ENCODE data around the gene RCOR2.

Gene RCOR2

DNA sequence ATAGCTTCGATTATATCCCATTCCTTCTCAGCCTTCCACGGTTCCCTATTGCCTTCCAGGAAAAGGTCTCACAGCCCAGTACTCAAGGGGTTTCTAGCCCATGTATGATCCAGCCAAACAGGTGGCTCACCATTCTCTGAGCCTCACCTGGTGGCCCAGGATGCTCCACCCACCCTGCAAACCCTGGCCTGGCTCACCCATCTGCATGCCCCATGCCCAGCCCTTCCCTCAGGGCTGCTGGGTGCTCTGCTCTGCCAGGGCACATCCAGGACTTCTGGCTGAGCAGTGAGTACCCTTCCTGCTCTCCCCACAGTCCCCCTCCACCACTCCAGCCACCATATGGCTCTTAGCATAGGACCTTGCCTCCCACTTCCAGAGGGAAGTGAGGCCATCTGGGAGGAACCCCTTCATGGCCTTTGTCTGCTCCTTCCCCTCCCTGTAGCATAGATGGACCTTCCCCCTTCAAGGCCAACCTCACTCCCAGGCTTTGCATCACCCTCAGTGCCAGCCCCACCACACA lies 5.8 kb upstream of the RCOR2 start:
- no peak for DNase-seq

DNA sequence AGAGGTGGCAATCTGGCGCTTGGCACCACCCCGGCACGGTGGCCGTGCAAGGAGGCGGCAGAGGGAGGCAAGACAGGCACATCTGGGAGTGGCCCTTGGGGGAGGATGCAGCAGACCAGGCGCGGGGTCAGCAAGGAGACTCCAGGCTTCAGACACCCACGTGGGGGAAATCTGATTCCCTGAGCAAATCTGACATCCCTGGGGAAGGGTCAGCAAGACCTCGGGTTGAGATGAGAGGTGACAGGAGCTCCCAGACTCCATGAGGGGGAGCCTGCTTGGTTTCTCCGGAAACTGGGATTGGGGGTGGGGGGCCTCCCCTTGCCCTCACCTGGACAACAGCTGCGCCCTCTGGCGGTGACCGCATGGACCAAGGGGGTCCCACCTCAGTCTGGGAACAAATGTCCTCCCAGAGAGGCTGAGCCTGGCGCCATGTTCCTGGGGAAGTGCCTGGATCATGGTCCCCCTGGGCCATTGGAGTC lies 4.0 kb upstream of the RCOR2 start:
- peak; percentile 47 for DNase-seq

DNA sequence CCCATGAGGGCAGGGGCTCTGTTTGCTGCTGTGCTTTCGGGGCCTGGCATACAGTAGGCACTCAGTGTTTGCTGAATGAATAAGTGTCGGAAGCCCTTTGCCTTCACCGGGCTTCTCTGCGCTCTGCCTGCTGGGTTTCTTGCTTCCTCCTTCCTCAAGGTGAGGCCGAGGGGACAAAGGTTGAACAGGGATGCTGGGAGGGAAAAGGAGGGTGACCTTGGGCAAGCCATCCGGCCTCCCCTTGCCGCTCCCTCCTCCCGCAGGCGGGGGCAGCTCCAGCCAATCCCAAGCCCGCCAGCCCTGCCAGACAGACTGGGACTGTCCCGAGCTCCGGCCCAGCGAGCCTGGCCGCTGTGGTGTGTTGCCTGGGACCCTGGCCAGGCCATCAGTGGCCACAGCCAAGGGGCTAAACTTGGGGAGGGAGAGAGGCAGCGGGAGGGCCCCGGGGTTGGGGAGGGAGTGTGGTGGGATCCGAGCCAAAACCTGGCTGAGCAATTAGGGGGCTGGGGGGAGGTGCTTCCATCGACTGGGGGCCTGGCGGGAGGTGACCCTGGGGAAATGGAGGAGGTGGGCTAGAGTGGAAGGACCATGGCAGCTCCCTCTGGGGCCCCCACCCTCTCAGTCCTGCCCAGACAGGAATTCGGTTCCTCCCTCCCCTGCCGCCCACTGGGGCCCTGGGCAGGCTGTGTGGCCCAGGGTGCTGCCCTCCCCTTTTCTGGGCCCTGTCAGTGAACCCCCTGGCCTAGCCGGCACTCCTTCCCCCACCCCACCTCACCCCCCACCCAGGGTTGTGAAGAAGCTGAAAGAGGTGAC lies 3.4 kb upstream of the RCOR2 start:
- DNase-seq, result no peak

- no peak for DNase-seq
These were observed 2.5 kb upstream of the RCOR2 start for GRCh38 chr11:63919267-63920125.

GRCh38 chr11:63918507-63919191 lies 1.7 kb upstream of the RCOR2 start:
- DNase-seq, result no peak

- peak; percentile 24 for DNase-seq
These were observed 935 bp upstream of the RCOR2 start for GRCh38 chr11:63917692-63918506.

GRCh38 chr11:63915961-63916836 lies 765 bp downstream of the RCOR2 start:
- DNase-seq, result peak; percentile 46

DNA sequence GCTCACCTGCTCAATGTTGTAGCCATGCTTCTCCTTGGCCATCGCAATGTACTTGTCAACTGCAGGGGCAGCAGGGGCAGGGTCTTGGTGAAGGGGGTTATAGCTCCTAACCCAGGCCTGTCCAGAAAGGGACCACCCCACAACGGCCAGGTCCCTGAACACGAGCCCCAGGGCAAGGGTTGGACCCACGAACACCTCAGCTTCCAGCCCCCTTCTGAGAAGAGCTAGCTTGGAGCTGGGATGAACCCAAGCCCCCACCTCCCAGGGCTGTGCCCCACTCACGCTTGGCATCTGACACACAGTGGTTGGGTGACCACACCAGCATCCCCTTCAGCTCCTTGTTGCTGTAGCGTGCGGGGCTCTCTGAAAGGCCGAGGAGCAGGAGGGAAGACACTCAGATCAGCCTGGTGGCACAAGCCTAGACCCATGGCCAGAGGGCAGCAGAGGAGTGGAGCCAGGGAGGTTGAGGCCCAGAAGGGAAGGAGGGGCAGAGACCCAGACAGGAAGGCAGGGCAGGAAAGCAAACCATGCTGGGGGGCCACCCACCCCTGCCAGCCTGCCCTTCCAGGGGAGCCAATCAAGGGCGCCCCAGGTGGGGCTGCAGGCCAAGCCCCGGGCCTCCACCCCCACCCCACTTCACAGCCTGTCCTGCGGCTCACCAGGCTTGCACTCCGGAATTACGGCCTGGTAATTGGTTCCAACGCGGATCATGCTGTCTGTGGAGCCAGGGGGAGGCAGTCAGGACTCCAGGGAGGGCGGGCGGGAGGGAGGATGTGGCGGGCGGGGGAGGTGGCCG lies 1.9 kb downstream of the RCOR2 start:
- DNase-seq, result no peak

GRCh38 chr11:63913866-63914830 lies 2.8 kb downstream of the RCOR2 start:
- no peak for DNase-seq

DNA sequence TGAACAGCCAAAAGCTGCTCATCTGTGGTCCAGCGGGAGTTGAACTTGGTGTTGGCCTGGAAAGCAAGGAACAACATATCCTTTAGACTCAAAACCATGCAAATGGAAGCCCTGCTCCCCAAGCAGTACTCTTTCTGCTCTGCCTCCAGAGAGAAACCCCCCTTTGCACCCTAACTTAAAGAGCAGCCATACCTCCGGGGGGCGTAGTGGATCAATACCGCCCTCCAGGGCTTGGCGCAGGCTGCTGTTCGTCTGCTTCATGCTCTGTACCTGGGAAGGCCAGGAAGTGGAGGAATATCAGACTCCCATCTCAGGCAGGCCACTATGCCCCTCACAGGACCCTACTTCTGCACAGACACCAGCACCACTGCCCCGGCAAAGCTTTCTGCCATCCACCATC lies 4.3 kb downstream of the RCOR2 start:
- DNase-seq, result no peak

- no peak for DNase-seq
These were observed 5.1 kb downstream of the RCOR2 start for GRCh38 chr11:63911876-63912275.

DNA sequence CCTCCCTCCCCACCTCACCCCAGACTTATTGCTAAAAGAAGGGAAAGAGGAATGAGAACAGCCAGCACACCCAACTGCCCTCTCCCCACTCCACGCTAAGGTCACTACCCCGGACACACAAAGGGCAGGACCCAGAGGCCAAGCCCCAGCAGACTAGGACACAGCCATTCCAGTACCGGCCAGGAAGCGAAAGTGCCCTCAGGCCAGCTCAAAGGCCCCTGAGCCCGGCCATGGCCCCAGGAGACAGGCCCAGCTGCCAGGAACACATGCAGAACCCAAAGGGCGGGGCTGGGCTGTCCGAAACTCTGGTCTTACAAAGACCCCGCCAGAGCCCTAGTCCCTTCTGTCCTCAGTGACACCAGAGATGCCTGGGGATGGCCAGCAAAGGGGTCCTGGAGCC lies 5.5 kb downstream of the RCOR2 start:
- DNase-seq, result no peak

DNA sequence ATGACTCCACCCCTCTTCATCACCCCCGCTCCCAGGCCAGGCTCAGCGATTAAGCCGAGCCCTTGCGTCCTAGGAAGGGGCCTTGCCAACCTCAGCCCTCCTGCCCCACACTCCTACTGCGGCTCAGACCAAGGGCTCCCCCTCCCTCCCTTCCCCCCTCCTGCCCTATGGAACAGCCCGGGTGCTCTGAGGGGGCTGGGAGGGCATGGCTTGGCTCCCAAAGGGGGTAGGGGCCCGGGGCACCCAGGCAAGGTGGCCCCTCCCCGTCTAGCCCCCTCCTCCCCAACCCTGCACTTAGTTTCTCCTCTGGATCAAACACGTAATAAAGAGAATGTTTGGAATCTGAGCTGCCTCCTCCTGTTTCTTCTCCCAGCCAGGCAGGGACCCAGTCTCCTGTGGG lies 6.3 kb downstream of the RCOR2 start:
- DNase-seq, result no peak

GRCh38 chr11:63909591-63910506 lies 7.1 kb downstream of the RCOR2 start:
- DNase-seq, result no peak

GRCh38 chr11:63908631-63909401 lies 8.1 kb downstream of the RCOR2 start:
- DNase-seq, result no peak

DNA sequence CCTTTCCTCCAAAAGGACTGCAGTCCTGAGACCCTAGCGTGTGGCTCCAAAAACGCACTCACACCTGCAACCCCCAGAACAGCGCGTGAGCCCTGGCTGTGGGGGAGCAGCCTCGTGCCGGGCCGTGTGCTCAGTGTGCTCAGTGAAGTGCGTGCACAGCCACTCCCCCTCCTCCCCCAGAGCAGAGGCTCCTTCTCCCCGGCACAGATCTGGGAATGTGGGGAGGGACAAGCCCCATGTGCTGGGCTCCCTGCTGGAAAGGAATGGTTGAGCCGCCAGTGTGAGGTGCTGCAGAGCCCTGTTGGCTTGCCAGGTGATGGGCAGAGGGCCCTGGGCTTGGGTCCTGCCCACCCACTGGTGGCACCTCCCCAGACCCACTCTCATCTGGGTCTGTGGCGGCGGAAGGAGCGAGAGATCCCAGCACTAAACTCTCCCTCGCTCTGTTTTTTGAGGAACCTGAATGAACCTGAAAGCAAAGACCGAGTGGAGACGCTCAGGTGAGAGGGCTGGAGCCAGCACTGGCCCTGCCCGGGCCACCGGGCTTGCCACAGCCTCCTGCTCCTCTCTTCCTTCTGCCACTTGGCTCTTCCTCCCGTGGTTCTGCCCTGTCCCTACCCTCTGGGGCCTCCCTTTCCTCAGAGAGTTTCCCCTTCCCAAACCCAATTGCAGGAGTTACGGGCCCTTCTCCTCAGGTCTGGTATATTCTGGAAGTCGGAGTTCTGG lies 9.0 kb downstream of the RCOR2 start:
- no peak for DNase-seq
